NB4 (cell line): ENCODE data around the gene SLC13A4.

Experiments
- MYC ChIP-seq: IDR thresholded peaks from 2 replicates; pipeline ENCODE4 v1.6.1; 2011; ENCODE audit warnings: low read depth, low read length
- POLR2A ChIP-seq: IDR thresholded peaks from 2 replicates; pipeline ENCODE4 v1.6.1; 2011; ENCODE audit warnings: mild to moderate bottlenecking; ENCODE audit not compliant: insufficient read length; ENCODE audit errors: extremely low read depth
- TF ChIP-seq, protein P1 (sequence below): IDR thresholded peaks from one replicate; pipeline ENCODE4 v1.5.1; 2012; ENCODE audit warnings: low read depth, low read length
- TF ChIP-seq, protein P2 (sequence below): IDR thresholded peaks from 2 replicates; pipeline ENCODE4 v1.6.1; 2011; ENCODE audit warnings: low read depth, low read length

DNA sequence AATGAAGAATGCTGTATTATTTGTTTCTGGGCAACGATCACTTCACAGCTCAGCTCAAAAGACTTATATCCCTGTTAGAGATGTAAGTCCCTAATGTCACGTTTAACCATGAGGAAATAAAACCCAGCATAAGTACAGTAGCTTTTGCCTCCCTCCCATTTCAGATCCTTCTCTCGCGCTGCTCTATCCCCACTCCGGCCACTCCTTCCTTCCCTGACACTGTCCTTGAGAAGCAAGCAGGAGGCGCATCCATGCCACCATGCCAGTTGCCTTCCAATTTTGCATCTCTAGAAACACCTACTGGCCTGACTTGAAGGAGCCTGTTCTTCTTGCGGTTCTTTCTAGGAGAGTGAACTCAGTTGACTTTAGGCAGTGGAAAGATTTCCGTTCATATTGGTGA lies 19.4 kb upstream of the SLC13A4 start:
- TF ChIP-seq, protein P1, sequence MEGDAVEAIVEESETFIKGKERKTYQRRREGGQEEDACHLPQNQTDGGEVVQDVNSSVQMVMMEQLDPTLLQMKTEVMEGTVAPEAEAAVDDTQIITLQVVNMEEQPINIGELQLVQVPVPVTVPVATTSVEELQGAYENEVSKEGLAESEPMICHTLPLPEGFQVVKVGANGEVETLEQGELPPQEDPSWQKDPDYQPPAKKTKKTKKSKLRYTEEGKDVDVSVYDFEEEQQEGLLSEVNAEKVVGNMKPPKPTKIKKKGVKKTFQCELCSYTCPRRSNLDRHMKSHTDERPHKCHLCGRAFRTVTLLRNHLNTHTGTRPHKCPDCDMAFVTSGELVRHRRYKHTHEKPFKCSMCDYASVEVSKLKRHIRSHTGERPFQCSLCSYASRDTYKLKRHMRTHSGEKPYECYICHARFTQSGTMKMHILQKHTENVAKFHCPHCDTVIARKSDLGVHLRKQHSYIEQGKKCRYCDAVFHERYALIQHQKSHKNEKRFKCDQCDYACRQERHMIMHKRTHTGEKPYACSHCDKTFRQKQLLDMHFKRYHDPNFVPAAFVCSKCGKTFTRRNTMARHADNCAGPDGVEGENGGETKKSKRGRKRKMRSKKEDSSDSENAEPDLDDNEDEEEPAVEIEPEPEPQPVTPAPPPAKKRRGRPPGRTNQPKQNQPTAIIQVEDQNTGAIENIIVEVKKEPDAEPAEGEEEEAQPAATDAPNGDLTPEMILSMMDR = no peak
- TF ChIP-seq POLR2A (no peak), MYC (no peak)
- TF ChIP-seq, protein P2, sequence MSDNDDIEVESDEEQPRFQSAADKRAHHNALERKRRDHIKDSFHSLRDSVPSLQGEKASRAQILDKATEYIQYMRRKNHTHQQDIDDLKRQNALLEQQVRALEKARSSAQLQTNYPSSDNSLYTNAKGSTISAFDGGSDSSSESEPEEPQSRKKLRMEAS = no peak
